ENCODE results near the gene CEBPA. TPM values are rescaled to one million over a fixed set of nuclear protein-coding genes. Genes with fewer than 3 reads are reported as not detected.
A peak's percentile ranks its signal among the peaks of the same experiment; 100 is the strongest.

The CEBPA gene
- total RNA-seq, 2 experiments from 2014 or later, result 0.84 to 1.4 TPM

- Histone ChIP-seq H3K36me3 (ENCODE audit: insufficient read depth, low read length) (no peaks in the 10 kb centered on the region), H3K4me3 (ENCODE audit: low read length) (no peak overlapping the region), H3K4me1 (ENCODE audit: insufficient read depth, low read length) (peaks cover 20% of the 10 kb centered on the region), H3K27ac (ENCODE audit: low read depth in 1 of 2, low read length in 2 of 2) (no peak overlapping the region), H3K9me3 (ENCODE audit: control insufficient read depth in 1 of 2, insufficient read depth in 1 of 2, low read length in 2 of 2) (no peaks in the 10 kb centered on the region), H3K27me3 (ENCODE audit: control insufficient read depth in 1 of 2, insufficient read depth in 2 of 2, low read length in 2 of 2) (no peaks in the 10 kb centered on the region)
- no peak for ATAC-seq (ENCODE audit: poor library complexity)
- no peaks in the 10 kb centered on the region for H3K27me3 Mint-ChIP-seq
- no peaks in the 10 kb centered on the region for H3K36me3 Mint-ChIP-seq (ENCODE audit: low read depth)
- H3K27ac Mint-ChIP-seq, result no peak overlapping the region
- H3K4me1 Mint-ChIP-seq (ENCODE audit: low read depth), result no peaks in the 10 kb centered on the region
- no peaks in the 10 kb centered on the region for H3K9me3 Mint-ChIP-seq
- TF ChIP-seq, protein P1, sequence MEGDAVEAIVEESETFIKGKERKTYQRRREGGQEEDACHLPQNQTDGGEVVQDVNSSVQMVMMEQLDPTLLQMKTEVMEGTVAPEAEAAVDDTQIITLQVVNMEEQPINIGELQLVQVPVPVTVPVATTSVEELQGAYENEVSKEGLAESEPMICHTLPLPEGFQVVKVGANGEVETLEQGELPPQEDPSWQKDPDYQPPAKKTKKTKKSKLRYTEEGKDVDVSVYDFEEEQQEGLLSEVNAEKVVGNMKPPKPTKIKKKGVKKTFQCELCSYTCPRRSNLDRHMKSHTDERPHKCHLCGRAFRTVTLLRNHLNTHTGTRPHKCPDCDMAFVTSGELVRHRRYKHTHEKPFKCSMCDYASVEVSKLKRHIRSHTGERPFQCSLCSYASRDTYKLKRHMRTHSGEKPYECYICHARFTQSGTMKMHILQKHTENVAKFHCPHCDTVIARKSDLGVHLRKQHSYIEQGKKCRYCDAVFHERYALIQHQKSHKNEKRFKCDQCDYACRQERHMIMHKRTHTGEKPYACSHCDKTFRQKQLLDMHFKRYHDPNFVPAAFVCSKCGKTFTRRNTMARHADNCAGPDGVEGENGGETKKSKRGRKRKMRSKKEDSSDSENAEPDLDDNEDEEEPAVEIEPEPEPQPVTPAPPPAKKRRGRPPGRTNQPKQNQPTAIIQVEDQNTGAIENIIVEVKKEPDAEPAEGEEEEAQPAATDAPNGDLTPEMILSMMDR (IDR thresholded peaks at IDR 0.05), result no peak
- POLR2A ChIA-PET, result no interaction called here
- CTCF ChIA-PET, result no interaction called here
- intact Hi-C loops (cut with DNase I, micrococcal nuclease), result no loop called here
- DNase-seq, result no peak
- H3K4me3 Mint-ChIP-seq, result no peak overlapping the region
These were observed 27.4 kb downstream of the CEBPA start for GRCh38 chr19:33274663-33275558.

GRCh38 chr19:33273881-33274662 lies 28.3 kb downstream of the CEBPA start:
- H3K36me3 ChIP-seq (ENCODE audit: insufficient read depth, low read length), result no peaks in the 10 kb centered on the region
- no peaks in the 10 kb centered on the region for H3K27me3 Mint-ChIP-seq
- H3K27ac Mint-ChIP-seq, result no peak overlapping the region
- H3K9me3 Mint-ChIP-seq, result no peaks in the 10 kb centered on the region
- ATAC-seq (ENCODE audit: poor library complexity) (no peak), DNase-seq (peak in 4 of 14 experiments; percentile 18 to 69 (median 42))
- no peak overlapping the region for H3K4me3 ChIP-seq (ENCODE audit: low read length)
- peaks cover 14% of the 10 kb centered on the region for H3K4me1 ChIP-seq (ENCODE audit: insufficient read depth, low read length)
- H3K4me1 Mint-ChIP-seq (ENCODE audit: low read depth), result no peaks in the 10 kb centered on the region
- H3K9me3 ChIP-seq (ENCODE audit: control insufficient read depth in 1 of 2, insufficient read depth in 1 of 2, low read length in 2 of 2), result no peaks in the 10 kb centered on the region
- H3K27ac ChIP-seq (ENCODE audit: low read depth in 1 of 2, low read length in 2 of 2), result no peak overlapping the region
- no peak overlapping the region for H3K4me3 Mint-ChIP-seq
- TF ChIP-seq, protein P1 (IDR thresholded peaks at IDR 0.05), result no peak
- ChIA-PET CTCF (no interaction called here), POLR2A (no interaction called here)
- no peaks in the 10 kb centered on the region for H3K27me3 ChIP-seq (ENCODE audit: control insufficient read depth in 1 of 2, insufficient read depth in 2 of 2, low read length in 2 of 2)
- H3K36me3 Mint-ChIP-seq (ENCODE audit: low read depth), result no peaks in the 10 kb centered on the region
- intact Hi-C loops (cut with DNase I, micrococcal nuclease), result no loop called here

DNA sequence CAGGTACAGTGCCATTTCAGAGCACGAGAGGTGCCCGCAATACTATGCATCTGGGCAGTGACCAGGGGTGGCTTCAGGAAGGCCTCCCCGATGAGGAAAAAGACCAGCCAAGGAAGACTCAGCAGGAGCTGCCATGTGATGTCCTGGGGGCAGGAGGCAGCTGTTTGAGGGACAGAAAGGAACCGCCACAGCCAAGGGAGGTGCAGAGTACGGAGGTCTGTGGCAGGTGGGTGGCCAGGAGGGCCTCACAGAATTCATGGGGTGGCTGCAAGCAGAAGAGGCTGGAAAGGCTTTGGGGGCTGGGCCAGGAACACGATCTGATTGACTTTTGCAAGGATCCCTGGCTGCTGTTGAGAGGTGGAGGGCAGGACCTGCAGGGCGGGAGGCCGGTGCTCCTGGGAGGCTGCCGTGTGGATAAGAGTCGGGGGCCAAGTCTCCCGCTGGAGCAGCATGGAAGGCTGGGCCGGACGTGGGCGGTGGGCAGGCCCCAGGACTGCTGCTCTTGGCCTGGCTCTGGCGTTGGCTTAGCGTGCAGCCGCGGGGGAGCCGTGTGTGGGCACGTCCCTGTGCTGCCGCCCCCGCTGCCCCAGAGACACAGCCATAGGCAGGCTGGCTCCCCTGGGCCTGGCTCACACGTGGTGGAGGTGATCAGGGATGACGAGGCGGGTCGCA lies 29.1 kb downstream of the CEBPA start:
- no peaks in the 10 kb centered on the region for H3K27me3 Mint-ChIP-seq
- no peak overlapping the region for H3K27ac ChIP-seq (ENCODE audit: low read depth in 1 of 2, low read length in 2 of 2)
- ChIA-PET POLR2A (no interaction called here), CTCF (no interaction called here)
- H3K4me3 ChIP-seq (ENCODE audit: low read length), result no peak overlapping the region
- no peaks in the 10 kb centered on the region for H3K9me3 Mint-ChIP-seq
- no peak overlapping the region for H3K4me3 Mint-ChIP-seq
- ATAC-seq (ENCODE audit: poor library complexity) (no peak), DNase-seq (no peak)
- H3K4me1 ChIP-seq (ENCODE audit: insufficient read depth, low read length), result peaks cover 19% of the 10 kb centered on the region
- TF ChIP-seq, protein P1 (IDR thresholded peaks at IDR 0.05), result no peak
- no peaks in the 10 kb centered on the region for H3K36me3 ChIP-seq (ENCODE audit: insufficient read depth, low read length)
- H3K27me3 ChIP-seq (ENCODE audit: control insufficient read depth in 1 of 2, insufficient read depth in 2 of 2, low read length in 2 of 2), result no peaks in the 10 kb centered on the region
- H3K4me1 Mint-ChIP-seq (ENCODE audit: low read depth), result no peaks in the 10 kb centered on the region
- H3K36me3 Mint-ChIP-seq (ENCODE audit: low read depth), result no peaks in the 10 kb centered on the region
- H3K27ac Mint-ChIP-seq, result no peak overlapping the region
- H3K9me3 ChIP-seq (ENCODE audit: control insufficient read depth in 1 of 2, insufficient read depth in 1 of 2, low read length in 2 of 2), result no peaks in the 10 kb centered on the region
- intact Hi-C loops (cut with DNase I, micrococcal nuclease), result no loop called here

Data from CD4-positive, alpha-beta T cell (primary cell).